Measurements from ENCODE around the gene GALM.
"Not testable (repeated sequence)": the region's sequence is repeated elsewhere in the genome, so short reads cannot be mapped to it uniquely, and the experiment has no call there.

GALM gene

DNA sequence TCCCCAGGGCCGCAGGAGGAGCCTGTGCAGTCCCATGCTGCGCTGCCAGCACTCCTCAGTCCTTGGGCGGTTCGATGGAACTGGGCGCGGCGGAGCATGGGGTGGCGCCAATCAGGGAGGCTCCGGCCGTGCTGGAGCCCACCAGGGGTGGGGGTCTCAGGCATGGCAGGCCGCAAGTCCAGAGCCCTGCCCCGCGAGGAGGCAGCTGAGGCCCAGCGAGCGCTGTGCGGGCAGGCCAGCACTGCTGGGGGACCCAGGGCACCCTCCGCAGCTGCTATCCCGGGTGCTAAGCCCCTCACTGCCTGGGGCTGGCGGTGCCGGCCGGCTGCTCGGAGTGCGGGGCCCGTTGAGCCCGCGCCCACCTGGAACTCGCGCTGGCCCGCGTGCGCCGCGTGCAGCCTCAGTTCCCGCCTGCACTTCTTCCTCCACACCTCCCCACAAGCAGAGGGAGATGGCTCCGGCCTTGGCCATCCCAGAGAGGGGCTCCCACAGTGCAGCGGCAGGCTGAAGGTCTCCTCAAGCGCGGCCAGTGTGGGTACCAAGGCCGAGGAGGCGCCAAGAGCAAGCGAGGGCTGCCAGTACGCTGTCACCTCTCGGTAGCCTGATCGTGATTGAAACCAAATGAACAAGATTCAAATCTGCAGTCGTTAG, 22.8 kb upstream of the GALM start:
- ChIA-PET POLR2A (no interaction called here), CTCF (no interaction called here)
- Histone ChIP-seq H3K4me1 (ENCODE audit: control insufficient read depth, insufficient read depth, low read length) (no peaks in the 10 kb centered on the region), H3K27ac (ENCODE audit: extremely low read depth, low read depth, low read length) (no peak overlapping the region), H3K36me3 (ENCODE audit: control insufficient read depth in 2 of 2, insufficient read depth in 1 of 2, low read length in 2 of 2) (no peaks in the 10 kb centered on the region), H3K9me3 (ENCODE audit: control insufficient read depth, insufficient read depth, low read depth, low read length) (no peaks in the 10 kb centered on the region), H3K4me3 (ENCODE audit: low read depth, low read length) (no peak overlapping the region)
- TF ChIP-seq SETDB1 (IDR thresholded peaks at IDR 0.05; ENCODE audit: insufficient read length, low read length) (peak; percentile 11), ZNF529 (tag by site-specific recombination; IDR thresholded peaks at IDR 0.05; ENCODE audit: insufficient replicate concordance) (no peak)

- H3K4me1 ChIP-seq (ENCODE audit: control insufficient read depth, insufficient read depth, low read length); H3K36me3 ChIP-seq (ENCODE audit: control insufficient read depth in 2 of 2, insufficient read depth in 1 of 2, low read length in 2 of 2); H3K27ac ChIP-seq (ENCODE audit: extremely low read depth, low read depth, low read length); POLR2A ChIA-PET; CTCF ChIA-PET; H3K9me3 ChIP-seq (ENCODE audit: control insufficient read depth, insufficient read depth, low read depth, low read length); H3K4me3 ChIP-seq (ENCODE audit: low read depth, low read length): not testable (repeated sequence)
Observed at GRCh38 chr2:38643683-38644511, 22.0 kb upstream of the GALM start.

DNA sequence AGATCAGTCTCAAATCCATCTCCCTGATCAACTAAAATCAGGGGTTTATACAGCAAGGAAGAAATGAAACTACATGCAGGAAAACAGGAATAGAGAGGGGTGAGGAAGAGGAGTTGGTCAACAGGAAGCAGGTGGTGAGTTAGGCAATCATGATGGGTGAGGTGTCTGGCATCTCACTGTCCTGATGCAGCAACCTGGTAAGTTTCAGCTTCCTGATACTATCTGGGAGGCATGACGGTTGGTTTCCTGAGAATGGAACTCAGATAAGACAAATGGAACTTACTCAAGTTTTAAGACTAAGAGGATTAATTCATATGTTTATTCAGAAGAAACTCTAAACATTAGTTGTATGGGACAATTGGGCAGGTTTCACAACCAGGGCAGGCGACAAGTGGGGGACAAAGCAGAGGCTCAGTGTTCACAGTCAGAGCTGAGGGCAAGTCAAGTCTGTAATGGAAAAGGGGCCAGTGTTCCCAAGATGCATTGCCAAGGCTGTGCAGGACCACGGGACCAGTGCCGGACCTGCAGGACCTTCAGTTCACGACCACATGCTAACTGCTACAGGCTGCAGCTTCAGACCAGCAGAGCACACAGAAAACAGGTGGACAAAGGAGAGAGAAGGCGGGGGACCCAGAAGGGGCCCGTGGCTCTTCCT, 17.7 kb upstream of the GALM start:
- H3K9me3 ChIP-seq (ENCODE audit: control insufficient read depth, insufficient read depth, low read depth, low read length), result no peaks in the 10 kb centered on the region
- H3K4me1 ChIP-seq (ENCODE audit: control insufficient read depth, insufficient read depth, low read length), result no peaks in the 10 kb centered on the region
- CTCF ChIA-PET, result no interaction called here
- H3K4me3 ChIP-seq (ENCODE audit: low read depth, low read length), result no peak overlapping the region
- peak; percentile 74 for TF ChIP-seq SCRT2 (tag by site-specific recombination; IDR thresholded peaks at IDR 0.05)
- no peak for TF ChIP-seq ZNF174 (tag by site-specific recombination; IDR thresholded peaks at IDR 0.05)
- TF ChIP-seq, protein P1, sequence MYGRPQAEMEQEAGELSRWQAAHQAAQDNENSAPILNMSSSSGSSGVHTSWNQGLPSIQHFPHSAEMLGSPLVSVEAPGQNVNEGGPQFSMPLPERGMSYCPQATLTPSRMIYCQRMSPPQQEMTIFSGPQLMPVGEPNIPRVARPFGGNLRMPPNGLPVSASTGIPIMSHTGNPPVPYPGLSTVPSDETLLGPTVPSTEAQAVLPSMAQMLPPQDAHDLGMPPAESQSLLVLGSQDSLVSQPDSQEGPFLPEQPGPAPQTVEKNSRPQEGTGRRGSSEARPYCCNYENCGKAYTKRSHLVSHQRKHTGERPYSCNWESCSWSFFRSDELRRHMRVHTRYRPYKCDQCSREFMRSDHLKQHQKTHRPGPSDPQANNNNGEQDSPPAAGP (tag by site-specific recombination; IDR thresholded peaks at IDR 0.05), result no peak
- no peak overlapping the region for H3K27ac ChIP-seq (ENCODE audit: extremely low read depth, low read depth, low read length)
- POLR2A ChIA-PET, result no interaction called here
- no peaks in the 10 kb centered on the region for H3K36me3 ChIP-seq (ENCODE audit: control insufficient read depth in 2 of 2, insufficient read depth in 1 of 2, low read length in 2 of 2)

GRCh38 chr2:38649176-38649728, 16.7 kb upstream of the GALM start:
- CTCF ChIA-PET, result interaction anchor here (0.7 kb wide), 1 partner anchor 113 kb away, joined by 3 read pairs; no protein-coding TSS in a partner anchor
- H3K9me3 ChIP-seq (ENCODE audit: control insufficient read depth, insufficient read depth, low read depth, low read length), result no peaks in the 10 kb centered on the region
- TF ChIP-seq ZNF362 (tag by site-specific recombination; IDR thresholded peaks at IDR 0.05) (no peak), PRDM10 (tag by site-specific recombination; IDR thresholded peaks at IDR 0.05) (peak; percentile 64)
- TF ChIP-seq, protein P2, sequence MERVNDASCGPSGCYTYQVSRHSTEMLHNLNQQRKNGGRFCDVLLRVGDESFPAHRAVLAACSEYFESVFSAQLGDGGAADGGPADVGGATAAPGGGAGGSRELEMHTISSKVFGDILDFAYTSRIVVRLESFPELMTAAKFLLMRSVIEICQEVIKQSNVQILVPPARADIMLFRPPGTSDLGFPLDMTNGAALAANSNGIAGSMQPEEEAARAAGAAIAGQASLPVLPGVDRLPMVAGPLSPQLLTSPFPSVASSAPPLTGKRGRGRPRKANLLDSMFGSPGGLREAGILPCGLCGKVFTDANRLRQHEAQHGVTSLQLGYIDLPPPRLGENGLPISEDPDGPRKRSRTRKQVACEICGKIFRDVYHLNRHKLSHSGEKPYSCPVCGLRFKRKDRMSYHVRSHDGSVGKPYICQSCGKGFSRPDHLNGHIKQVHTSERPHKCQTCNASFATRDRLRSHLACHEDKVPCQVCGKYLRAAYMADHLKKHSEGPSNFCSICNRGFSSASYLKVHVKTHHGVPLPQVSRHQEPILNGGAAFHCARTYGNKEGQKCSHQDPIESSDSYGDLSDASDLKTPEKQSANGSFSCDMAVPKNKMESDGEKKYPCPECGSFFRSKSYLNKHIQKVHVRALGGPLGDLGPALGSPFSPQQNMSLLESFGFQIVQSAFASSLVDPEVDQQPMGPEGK (tag by site-specific recombination; IDR thresholded peaks at IDR 0.05), result no peak

More at GRCh38 chr2:38649176-38649728, 16.7 kb upstream of the GALM start:
- no peaks in the 10 kb centered on the region for H3K4me1 ChIP-seq (ENCODE audit: control insufficient read depth, insufficient read depth, low read length)
- POLR2A ChIA-PET, result no interaction called here
- no peak overlapping the region for H3K27ac ChIP-seq (ENCODE audit: extremely low read depth, low read depth, low read length)
- no peaks in the 10 kb centered on the region for H3K36me3 ChIP-seq (ENCODE audit: control insufficient read depth in 2 of 2, insufficient read depth in 1 of 2, low read length in 2 of 2)
- no peak overlapping the region for H3K4me3 ChIP-seq (ENCODE audit: low read depth, low read length)
